Measurements from ENCODE around the gene SVOPL. TPM values are rescaled to one million over a fixed set of nuclear protein-coding genes. Genes with fewer than 3 reads are reported as not detected.

Gene SVOPL
- total and polyA plus RNA-seq, 10 of the 15 experiments (the other 5 are each of a cell fraction or from before 2014, with no cell fraction given): 0.15 TPM; not detected in 9

DNA sequence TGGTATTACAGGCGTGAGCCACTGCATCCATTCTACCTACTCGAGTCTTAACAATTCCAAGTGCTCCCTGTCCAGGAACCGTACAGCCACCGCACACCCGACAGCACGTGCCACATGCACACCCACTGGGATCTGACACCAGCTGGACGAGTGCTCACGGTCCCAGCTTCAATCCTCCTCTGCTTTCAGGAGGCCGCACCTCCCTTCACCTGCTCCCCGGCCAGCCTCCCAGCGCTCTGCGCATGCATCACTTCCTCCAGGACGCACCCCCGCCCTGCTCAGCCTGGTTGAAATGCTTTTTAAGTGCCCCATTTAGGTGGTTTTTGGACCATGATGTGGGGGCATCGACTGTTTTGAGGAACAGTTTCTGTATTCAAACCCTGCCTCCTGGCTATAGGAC is 49.3 kb upstream of the SVOPL start:
- Histone ChIP-seq H3K9ac (ENCODE audit: control insufficient read depth, insufficient read depth, low read length) (no peak overlapping the region), H3K9me3 (replicated peaks; ENCODE audit: control insufficient read depth, insufficient read depth, low read length) (no peaks in the 10 kb centered on the region; the same call in 2 of the 3 replicates), H3K4me2 (ENCODE audit: control insufficient read depth, insufficient read depth) (no peak overlapping the region), H3K27ac (ENCODE audit: control insufficient read depth, insufficient read depth) (no peak overlapping the region), H3K27me3 (replicated peaks in 1 of 2; ENCODE audit: control insufficient read depth in 2 of 2, insufficient read depth in 2 of 2, low read length in 1 of 2) (no peaks in the 10 kb centered on the region; a peak in 1 of 4 replicates), H3K36me3 (ENCODE audit: control insufficient read depth in 2 of 2, insufficient read depth in 2 of 2, low read length in 1 of 2) (no peaks in the 10 kb centered on the region), H2AFZ (ENCODE audit: control insufficient read depth, low read depth, low read length) (no peak overlapping the region), H3K79me2 (ENCODE audit: control insufficient read depth, insufficient read depth, low read length) (no peaks in the 10 kb centered on the region), H3K4me1 (ENCODE audit: control insufficient read depth, insufficient read depth, low read length) (no peaks in the 10 kb centered on the region), H3K4me3 (no peak overlapping the region), H4K20me1 (ENCODE audit: control insufficient read depth, insufficient read depth) (no peaks in the 10 kb centered on the region)
- WGBS (ENCODE audit: insufficient coverage, insufficient replicate concordance, low lambda C conversion rate, missing lambda C conversion rate): 54% methylated on average over 15 of the region's 15 CpGs
- in situ Hi-C loops (cut with MboI): no loop called here
- ChIA-PET POLR2A (interaction anchor here (0.6 kb wide), 1 partner anchor 19 kb away, joined by 4 read pairs; no protein-coding TSS in a partner anchor), SMC1A (ENCODE audit: uncharacterized antibody, unreplicated experiment) (no interaction called here), RAD21 (ENCODE audit: unreplicated experiment) (no interaction called here), CTCF (interaction anchor here (1.6 kb wide), 1 partner anchor 11 kb away, joined by 4 read pairs; no protein-coding TSS in a partner anchor)
- no peak for DNase-seq (ENCODE audit: low read depth, low spot score)
- ATAC-seq: no peak
- no TSS peak for BruUV-seq (replicated peaks)
- intact Hi-C loops (cut with micrococcal nuclease; ENCODE audit: unreplicated experiment): loop anchor here (5.0 kb wide), 1 partner anchor 117 kb away; no protein-coding TSS in a partner anchor
- no peak for FAIRE-seq
- TF ChIP-seq EZH2 (IDR thresholded peaks at IDR 0.05; ENCODE audit: borderline replicate concordance, control insufficient read depth, low read depth, low read length): no peak
- TF ChIP-seq BMI1 (IDR thresholded peaks at IDR 0.05; ENCODE audit: borderline replicate concordance): no peak
- TF ChIP-seq ZBED1 (IDR thresholded peaks at IDR 0.05; ENCODE audit: borderline replicate concordance): no peak
- no peak for TF ChIP-seq TCF12 (IDR thresholded peaks at IDR 0.05; ENCODE audit: low read depth, low read length)
- no peak for TF ChIP-seq PML (IDR thresholded peaks at IDR 0.05; ENCODE audit: low read length)
- no peak for TF ChIP-seq CREB1 (IDR thresholded peaks at IDR 0.05; ENCODE audit: low read depth)
- TF ChIP-seq KLF5 (IDR thresholded peaks at IDR 0.05; ENCODE audit: partially characterized antibody): no peak

GRCh38 chr7:138749960-138750359 is 48.8 kb upstream of the SVOPL start:
- intact Hi-C loops (cut with micrococcal nuclease; ENCODE audit: unreplicated experiment): loop anchor here (5.0 kb wide), 1 partner anchor 117 kb away; no protein-coding TSS in a partner anchor
- ATAC-seq (no peak), FAIRE-seq (no peak), DNase-seq (ENCODE audit: low read depth, low spot score) (no peak)
- no peak overlapping the region for H3K4me3 ChIP-seq
- H4K20me1 ChIP-seq (ENCODE audit: control insufficient read depth, insufficient read depth): no peaks in the 10 kb centered on the region
- no TSS peak for BruUV-seq (replicated peaks)
- no peak overlapping the region for H3K27ac ChIP-seq (ENCODE audit: control insufficient read depth, insufficient read depth)
- RAD21 ChIA-PET (ENCODE audit: unreplicated experiment): no interaction called here
- no peaks in the 10 kb centered on the region for H3K4me1 ChIP-seq (ENCODE audit: control insufficient read depth, insufficient read depth, low read length)
- SMC1A ChIA-PET (ENCODE audit: uncharacterized antibody, unreplicated experiment): no interaction called here
- CTCF ChIA-PET: interaction anchor here (1.1 kb wide), 1 partner anchor 11 kb away, joined by 4 read pairs; no protein-coding TSS in a partner anchor
- TF ChIP-seq, protein P1, sequence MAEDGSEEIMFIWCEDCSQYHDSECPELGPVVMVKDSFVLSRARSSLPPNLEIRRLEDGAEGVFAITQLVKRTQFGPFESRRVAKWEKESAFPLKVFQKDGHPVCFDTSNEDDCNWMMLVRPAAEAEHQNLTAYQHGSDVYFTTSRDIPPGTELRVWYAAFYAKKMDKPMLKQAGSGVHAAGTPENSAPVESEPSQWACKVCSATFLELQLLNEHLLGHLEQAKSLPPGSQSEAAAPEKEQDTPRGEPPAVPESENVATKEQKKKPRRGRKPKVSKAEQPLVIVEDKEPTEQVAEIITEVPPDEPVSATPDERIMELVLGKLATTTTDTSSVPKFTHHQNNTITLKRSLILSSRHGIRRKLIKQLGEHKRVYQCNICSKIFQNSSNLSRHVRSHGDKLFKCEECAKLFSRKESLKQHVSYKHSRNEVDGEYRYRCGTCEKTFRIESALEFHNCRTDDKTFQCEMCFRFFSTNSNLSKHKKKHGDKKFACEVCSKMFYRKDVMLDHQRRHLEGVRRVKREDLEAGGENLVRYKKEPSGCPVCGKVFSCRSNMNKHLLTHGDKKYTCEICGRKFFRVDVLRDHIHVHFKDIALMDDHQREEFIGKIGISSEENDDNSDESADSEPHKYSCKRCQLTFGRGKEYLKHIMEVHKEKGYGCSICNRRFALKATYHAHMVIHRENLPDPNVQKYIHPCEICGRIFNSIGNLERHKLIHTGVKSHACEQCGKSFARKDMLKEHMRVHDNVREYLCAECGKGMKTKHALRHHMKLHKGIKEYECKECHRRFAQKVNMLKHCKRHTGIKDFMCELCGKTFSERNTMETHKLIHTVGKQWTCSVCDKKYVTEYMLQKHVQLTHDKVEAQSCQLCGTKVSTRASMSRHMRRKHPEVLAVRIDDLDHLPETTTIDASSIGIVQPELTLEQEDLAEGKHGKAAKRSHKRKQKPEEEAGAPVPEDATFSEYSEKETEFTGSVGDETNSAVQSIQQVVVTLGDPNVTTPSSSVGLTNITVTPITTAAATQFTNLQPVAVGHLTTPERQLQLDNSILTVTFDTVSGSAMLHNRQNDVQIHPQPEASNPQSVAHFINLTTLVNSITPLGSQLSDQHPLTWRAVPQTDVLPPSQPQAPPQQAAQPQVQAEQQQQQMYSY (CRISPR knock-in tag; IDR thresholded peaks at IDR 0.05): no peak
- no peak for TF ChIP-seq ZNF274 (IDR thresholded peaks at IDR 0.05; ENCODE audit: insufficient read depth, insufficient read length)
- TF ChIP-seq MEF2B (IDR thresholded peaks at IDR 0.05; ENCODE audit: partially characterized antibody, poor library complexity, severe bottlenecking): no peak
- no peak for TF ChIP-seq NR2C2 (IDR thresholded peaks at IDR 0.05; ENCODE audit: borderline replicate concordance, control insufficient read depth, insufficient read length, low read depth)
- TF ChIP-seq RUNX3 (IDR thresholded peaks at IDR 0.05; ENCODE audit: low read length): no peak
- TF ChIP-seq TCF12 (IDR thresholded peaks at IDR 0.05; ENCODE audit: low read depth, low read length): no peak
- no peak overlapping the region for H3K9ac ChIP-seq (ENCODE audit: control insufficient read depth, insufficient read depth, low read length)
- in situ Hi-C loops (cut with MboI): loop anchor here (25.0 kb wide), 1 partner anchor 1138 kb away; no protein-coding TSS in a partner anchor
- no peaks in the 10 kb centered on the region for H3K36me3 ChIP-seq (ENCODE audit: control insufficient read depth in 2 of 2, insufficient read depth in 2 of 2, low read length in 1 of 2)
- 46% methylated on average over 3 of the region's 3 CpGs for WGBS (ENCODE audit: insufficient coverage, insufficient replicate concordance, low lambda C conversion rate, missing lambda C conversion rate)
- POLR2A ChIA-PET: no interaction called here
- no peaks in the 10 kb centered on the region; the same call in 2 of the 3 replicates for H3K9me3 ChIP-seq (replicated peaks; ENCODE audit: control insufficient read depth, insufficient read depth, low read length)
- no peak overlapping the region for H2AFZ ChIP-seq (ENCODE audit: control insufficient read depth, low read depth, low read length)
- H3K79me2 ChIP-seq (ENCODE audit: control insufficient read depth, insufficient read depth, low read length): no peaks in the 10 kb centered on the region
- H3K4me2 ChIP-seq (ENCODE audit: control insufficient read depth, insufficient read depth): no peak overlapping the region
- H3K27me3 ChIP-seq (replicated peaks in 1 of 2; ENCODE audit: control insufficient read depth in 2 of 2, insufficient read depth in 2 of 2, low read length in 1 of 2): no peaks in the 10 kb centered on the region; a peak in 1 of 4 replicates
